T-helper 17 cell (primary cell): Measurements from ENCODE around the gene UBA6. TPM values are rescaled to one million over a fixed set of nuclear protein-coding genes. Genes with fewer than 3 reads are reported as not detected.

ENCODE experiments used
- ATAC-seq: fragments of 150-1000 bp; cut with Tn5 transposase; 2 replicates; pipeline ENCODE4 v1.10.0; 2021; ENCODE audit warnings: mild to moderate bottlenecking, moderate library complexity
- DNase-seq, 3 donors: peaks; one replicate each; pipeline versions ENCODE4 v3.0.0 to v3.0.0-alpha.2; 2020 to 2021
- H3K9me3 ChIP-seq: one replicate; pipeline ENCODE4 v1.7.0; 2013; ENCODE audit warnings: low read length, mild to moderate bottlenecking; ENCODE audit not compliant: control insufficient read depth, poor library complexity, severe bottlenecking
- H3K27ac Mint-ChIP-seq: one replicate; pipeline ENCODE4 v1.8.0; 2022; ENCODE audit warnings: mild to moderate bottlenecking, moderate library complexity, mixed read lengths
- H3K27me3 Mint-ChIP-seq: one replicate; pipeline ENCODE4 v1.8.0; 2022; ENCODE audit warnings: mixed read lengths
- H3K36me3 Mint-ChIP-seq: one replicate; pipeline ENCODE4 v1.8.0; 2022; ENCODE audit warnings: low read depth, mixed read lengths
- H3K4me1 Mint-ChIP-seq: one replicate; pipeline ENCODE4 v1.8.0; 2022; ENCODE audit warnings: mild to moderate bottlenecking, mixed read lengths
- H3K4me3 Mint-ChIP-seq: one replicate; pipeline ENCODE4 v1.8.0; 2022; ENCODE audit warnings: mild to moderate bottlenecking, moderate library complexity, mixed read lengths
- total RNA-seq, 4 donors: library from RNA in 2 of 4; stranded (reverse) in 2 of 4; gene quantifications; one replicate each; pipeline ENCODE4 v1.2.3 and lab custom pipeline; 2022 to 2026

UBA6 gene
- total RNA-seq, 2 donors from 2014 or later = 43.7 to 54.8 TPM

- H3K36me3 Mint-ChIP-seq = no peaks in the 10 kb centered on the region
- no peak for DNase-seq
- peak overlapping the region; percentile 81 for H3K27ac Mint-ChIP-seq
- H3K9me3 ChIP-seq = no peaks in the 10 kb centered on the region
- peaks cover 17% of the 10 kb centered on the region for H3K4me1 Mint-ChIP-seq
- H3K27me3 Mint-ChIP-seq = no peaks in the 10 kb centered on the region
- ATAC-seq = no peak
- peak overlapping the region; percentile 43 for H3K4me3 Mint-ChIP-seq
Measured at GRCh38 chr4:67576059-67576466, 124.9 kb downstream of the UBA6 start.

- DNase-seq = no peak
- H3K4me1 Mint-ChIP-seq = peaks cover 11% of the 10 kb centered on the region
Measured at GRCh38 chr4:67575232-67576058, 125.5 kb downstream of the UBA6 start.

GRCh38 chr4:67573193-67573592 lies 127.8 kb downstream of the UBA6 start:
- Mint-ChIP-seq H3K4me3 (no peak overlapping the region), H3K4me1 (peaks cover 10% of the 10 kb centered on the region), H3K36me3 (no peaks in the 10 kb centered on the region), H3K27me3 (no peaks in the 10 kb centered on the region), H3K27ac (no peak overlapping the region)
- no peak for ATAC-seq
- H3K9me3 ChIP-seq = no peaks in the 10 kb centered on the region
- no peak for DNase-seq

More at GRCh38 chr4:67575232-67576058, 125.5 kb downstream of the UBA6 start:
- no peaks in the 10 kb centered on the region for H3K9me3 ChIP-seq
- peak overlapping the region; percentile 47 for H3K4me3 Mint-ChIP-seq
- H3K27me3 Mint-ChIP-seq = no peaks in the 10 kb centered on the region
- peak overlapping the region; percentile 81 for H3K27ac Mint-ChIP-seq
- ATAC-seq = peak; percentile 73
- no peaks in the 10 kb centered on the region for H3K36me3 Mint-ChIP-seq

GRCh38 chr4:67571975-67572374 lies 129.0 kb downstream of the UBA6 start:
- H3K9me3 ChIP-seq = no peaks in the 10 kb centered on the region
- Mint-ChIP-seq H3K4me1 (peaks cover 10% of the 10 kb centered on the region), H3K27me3 (no peaks in the 10 kb centered on the region), H3K4me3 (no peak overlapping the region), H3K36me3 (no peaks in the 10 kb centered on the region), H3K27ac (no peak overlapping the region)
- DNase-seq (no peak), ATAC-seq (no peak)

GRCh38 chr4:67570537-67570936 lies 130.4 kb downstream of the UBA6 start:
- peaks cover 2% of the 10 kb centered on the region for H3K36me3 Mint-ChIP-seq
- no peak overlapping the region for H3K27ac Mint-ChIP-seq
- no peaks in the 10 kb centered on the region for H3K27me3 Mint-ChIP-seq
- H3K4me1 Mint-ChIP-seq = peaks cover 5% of the 10 kb centered on the region
- ATAC-seq = no peak
- no peak for DNase-seq
- H3K9me3 ChIP-seq = no peaks in the 10 kb centered on the region
- no peak overlapping the region for H3K4me3 Mint-ChIP-seq

- ATAC-seq = no peak
- Mint-ChIP-seq H3K27me3 (no peaks in the 10 kb centered on the region), H3K27ac (no peak overlapping the region), H3K4me3 (no peak overlapping the region), H3K36me3 (peaks cover 2% of the 10 kb centered on the region), H3K4me1 (no peaks in the 10 kb centered on the region)
- DNase-seq = no peak
- H3K9me3 ChIP-seq = no peaks in the 10 kb centered on the region
Measured at GRCh38 chr4:67568820-67569219, 132.1 kb downstream of the UBA6 start.

- peaks cover 2% of the 10 kb centered on the region for H3K36me3 Mint-ChIP-seq
- H3K27me3 Mint-ChIP-seq = no peaks in the 10 kb centered on the region
- H3K4me3 Mint-ChIP-seq = no peak overlapping the region
- no peak for ATAC-seq
- H3K27ac Mint-ChIP-seq = no peak overlapping the region
- H3K9me3 ChIP-seq = no peaks in the 10 kb centered on the region
- DNase-seq = no peak
- H3K4me1 Mint-ChIP-seq = no peaks in the 10 kb centered on the region
Measured at GRCh38 chr4:67566335-67566734, 134.6 kb downstream of the UBA6 start.

- no peak overlapping the region for H3K4me3 Mint-ChIP-seq
- no peaks in the 10 kb centered on the region for H3K27me3 Mint-ChIP-seq
- DNase-seq (no peak), ATAC-seq (no peak)
- H3K27ac Mint-ChIP-seq = no peak overlapping the region
- peaks cover 2% of the 10 kb centered on the region for H3K36me3 Mint-ChIP-seq
- peaks cover 3% of the 10 kb centered on the region for H3K4me1 Mint-ChIP-seq
- no peaks in the 10 kb centered on the region for H3K9me3 ChIP-seq
Measured at GRCh38 chr4:67565284-67565683, 135.7 kb downstream of the UBA6 start.

Other genes with a start within 250 kb of the UBA6 start
- 100 to 1,000 TPM in 1 of 2 donors, 10 to 100 TPM in 1; 90.0 to 105 TPM for gene CENPC, start 155.7 kb downstream of the UBA6 start, total RNA-seq
- 1 to 10 TPM in 1 of 2 donors, under 1 TPM in 1; 0.50 to 4.1 TPM for gene STAP1, start 142.4 kb downstream of the UBA6 start, total RNA-seq
- not detected for gene GNRHR, start 53.2 kb upstream of the UBA6 start, total RNA-seq
- not detected for gene TMPRSS11D, start 182.8 kb upstream of the UBA6 start, total RNA-seq